GM18499 (cell line): Measurements from ENCODE around the gene AK1.

Experiments
- ATAC-seq: cut with Tn5 transposase; IDR thresholded peaks from one replicate; pipeline ENCODE4 v1.9.1; 2021; ENCODE audit warnings: moderate number of reproducible peaks; ENCODE audit not compliant: insufficient read depth, unreplicated experiment

Gene AK1

GRCh38 chr9:127877566-127877998 is at the start of gene AK1:
AK1 (minus strand) TSS chr9:127877675; CDS start chr9:127874617, 3,058 bp downstream.
- ATAC-seq: no peak

GRCh38 chr9:127926906-127927200 is 49.4 kb upstream of the AK1 start:
- ATAC-seq: no peak

- ATAC-seq: no peak
These were observed 48.8 kb upstream of the AK1 start for GRCh38 chr9:127925959-127926905.

GRCh38 chr9:127924736-127925444 is 47.4 kb upstream of the AK1 start:
- no peak for ATAC-seq

GRCh38 chr9:127923771-127924170 is 46.3 kb upstream of the AK1 start:
- no peak for ATAC-seq

GRCh38 chr9:127923046-127923445 is 45.6 kb upstream of the AK1 start:
- ATAC-seq: no peak

- ATAC-seq: no peak
These were observed 44.2 kb upstream of the AK1 start for GRCh38 chr9:127921557-127922120.

GRCh38 chr9:127920794-127921193 is 43.3 kb upstream of the AK1 start:
- ATAC-seq: no peak

GRCh38 chr9:127919253-127919815 is 41.9 kb upstream of the AK1 start:
- no peak for ATAC-seq

GRCh38 chr9:127918183-127919107 is 41.0 kb upstream of the AK1 start:
- no peak for ATAC-seq

GRCh38 chr9:127917603-127918002 is 40.1 kb upstream of the AK1 start:
- ATAC-seq: no peak

GRCh38 chr9:127916720-127917581 is 39.5 kb upstream of the AK1 start, which contains the start of gene ST6GALNAC4:
ST6GALNAC4 (minus strand) TSS chr9:127917041; CDS start chr9:127916419, 622 bp downstream.
- ATAC-seq: no peak

- ATAC-seq: no peak
These were observed 38.6 kb upstream of the AK1 start for GRCh38 chr9:127915801-127916719.

- no peak for ATAC-seq
These were observed 37.9 kb upstream of the AK1 start for GRCh38 chr9:127915325-127915752.

GRCh38 chr9:127913682-127914081 is 36.2 kb upstream of the AK1 start:
- ATAC-seq: no peak

- no peak for ATAC-seq
These were observed 35.4 kb upstream of the AK1 start for GRCh38 chr9:127912882-127913281.

GRCh38 chr9:127912296-127912695 is 34.8 kb upstream of the AK1 start:
- ATAC-seq: no peak
